Measurements from ENCODE around the gene MAD2L1BP. TPM values are rescaled to one million over a fixed set of nuclear protein-coding genes. Genes with fewer than 3 reads are reported as not detected.

The MAD2L1BP gene
- polyA plus RNA-seq, 1 donor (not counting 4 experiments of a cell fraction or from before 2014, with no cell fraction given) = 34.2 TPM

- TF ChIP-seq EZH2 (IDR thresholded peaks at IDR 0.05; ENCODE audit: low read length) (no peak), CTCF (optimal IDR thresholded peaks at IDR 0.05 in 1 of 3, IDR thresholded peaks at IDR 0.05 in 1 of 3, conservative IDR thresholded peaks at IDR 0.05 in 1 of 3; ENCODE audit: extremely low read depth in 1 of 3, insufficient read depth in 2 of 3, low read length in 3 of 3) (no peak)
- no peak for FAIRE-seq
- no peaks in the 10 kb centered on the region for H3K27me3 ChIP-seq (ENCODE audit: control insufficient read depth, extremely low read depth, insufficient read depth, low read length)
- peak; percentile 68 for DNase-seq (ENCODE audit: low read depth, low spot score)
- peaks cover 11% of the 10 kb centered on the region for H3K4me1 ChIP-seq (ENCODE audit: control insufficient read depth, extremely low read depth, insufficient read depth, low read length)
- H3K4me3 ChIP-seq (ENCODE audit: control insufficient read depth in 2 of 3, extremely low read depth in 1 of 3, insufficient read depth in 2 of 3, low read depth in 1 of 3, low read length in 3 of 3) = no peak overlapping the region
- no peak overlapping the region for H2AFZ ChIP-seq (ENCODE audit: control insufficient read depth, low read length)
- no peaks in the 10 kb centered on the region for H4K20me1 ChIP-seq (ENCODE audit: control insufficient read depth, extremely low read depth, insufficient read depth, low read length)
- no peak overlapping the region for H3K9ac ChIP-seq (ENCODE audit: control insufficient read depth, extremely low read depth, insufficient read depth, low read length)
- H3K27ac ChIP-seq (ENCODE audit: control insufficient read depth, insufficient read depth, low read length) = no peak overlapping the region
- no peak overlapping the region for H3K4me2 ChIP-seq (ENCODE audit: control insufficient read depth, extremely low read depth, insufficient read depth, low read depth, low read length)
- dilution Hi-C loops (cut with MboI; ENCODE audit: extremely low pct_ligation_motif_present, low sequenced_read_pairs) = no loop called here
- H3K9me3 ChIP-seq (ENCODE audit: control insufficient read depth, low read depth, low read length) = no peaks in the 10 kb centered on the region
- peaks cover 25% of the 10 kb centered on the region in 2 experiments for H3K36me3 ChIP-seq (ENCODE audit: control insufficient read depth in 2 of 2, extremely low read depth in 1 of 2, insufficient read depth in 2 of 2, low read length in 2 of 2)
- H3K9me1 ChIP-seq (ENCODE audit: control insufficient read depth, extremely low read depth, insufficient read depth, low read length) = no peaks in the 10 kb centered on the region
- no peaks in the 10 kb centered on the region for H3K79me2 ChIP-seq (ENCODE audit: control insufficient read depth, insufficient read depth, low read length)
Observed at GRCh38 chr6:43604174-43604573, 31.5 kb upstream of the MAD2L1BP start.

- dilution Hi-C loops (cut with MboI; ENCODE audit: extremely low pct_ligation_motif_present, low sequenced_read_pairs) = no loop called here
- Histone ChIP-seq H3K27me3 (ENCODE audit: control insufficient read depth, extremely low read depth, insufficient read depth, low read length) (no peaks in the 10 kb centered on the region), H3K9me3 (ENCODE audit: control insufficient read depth, low read depth, low read length) (no peaks in the 10 kb centered on the region)
Observed at GRCh38 chr6:43606019-43606418, 29.6 kb upstream of the MAD2L1BP start.

More at GRCh38 chr6:43606019-43606418, 29.6 kb upstream of the MAD2L1BP start:
- Histone ChIP-seq H2AFZ (ENCODE audit: control insufficient read depth, low read length) (no peak overlapping the region), H3K27ac (ENCODE audit: control insufficient read depth, insufficient read depth, low read length) (no peak overlapping the region), H3K36me3 (ENCODE audit: control insufficient read depth in 2 of 2, extremely low read depth in 1 of 2, insufficient read depth in 2 of 2, low read length in 2 of 2) (peaks cover 26 to 27% of the 10 kb centered on the region in 2 experiments), H3K4me2 (ENCODE audit: control insufficient read depth, extremely low read depth, insufficient read depth, low read depth, low read length) (no peak overlapping the region), H3K4me3 (ENCODE audit: control insufficient read depth in 2 of 3, extremely low read depth in 1 of 3, insufficient read depth in 2 of 3, low read depth in 1 of 3, low read length in 3 of 3) (no peak overlapping the region), H3K9ac (ENCODE audit: control insufficient read depth, extremely low read depth, insufficient read depth, low read length) (no peak overlapping the region), H3K79me2 (ENCODE audit: control insufficient read depth, insufficient read depth, low read length) (no peaks in the 10 kb centered on the region), H3K9me1 (ENCODE audit: control insufficient read depth, extremely low read depth, insufficient read depth, low read length) (no peaks in the 10 kb centered on the region), H4K20me1 (ENCODE audit: control insufficient read depth, extremely low read depth, insufficient read depth, low read length) (no peaks in the 10 kb centered on the region), H3K4me1 (ENCODE audit: control insufficient read depth, extremely low read depth, insufficient read depth, low read length) (peaks cover 11% of the 10 kb centered on the region)
- FAIRE-seq (no peak), DNase-seq (ENCODE audit: low read depth, low spot score) (no peak)
- TF ChIP-seq CTCF (optimal IDR thresholded peaks at IDR 0.05 in 1 of 3, IDR thresholded peaks at IDR 0.05 in 1 of 3, conservative IDR thresholded peaks at IDR 0.05 in 1 of 3; ENCODE audit: extremely low read depth in 1 of 3, insufficient read depth in 2 of 3, low read length in 3 of 3) (no peak), EZH2 (IDR thresholded peaks at IDR 0.05; ENCODE audit: low read length) (no peak)

Measured in keratinocyte (primary cell).